ENCODE data around the gene GGA1. TPM values are rescaled to one million over a fixed set of nuclear protein-coding genes. Genes with fewer than 3 reads are reported as not detected.
A peak's percentile ranks its signal among the peaks of the same experiment; 100 is the strongest.

The GGA1 gene
- total and polyA plus RNA-seq, 10 of the 15 experiments (the other 5 are each of a cell fraction or from before 2014, with no cell fraction given) = 1.4 to 79.4 (median 44.4) TPM

- RAD21 ChIA-PET (ENCODE audit: unreplicated experiment) = interaction anchor here (1.5 to 5.4 kb wide), 4 partner anchors 18 to 49 kb away, joined by 3 to 61 read pairs (median 44); partner anchors contain the start of genes PDXP and SH3BP1
- H3K9ac ChIP-seq (ENCODE audit: control insufficient read depth, insufficient read depth, low read length) = peak overlapping the region; percentile 87
- peak overlapping the region; percentile 97 for H3K4me3 ChIP-seq
- H4K20me1 ChIP-seq (ENCODE audit: control insufficient read depth, insufficient read depth) = no peaks in the 10 kb centered on the region
- H3K79me2 ChIP-seq (ENCODE audit: control insufficient read depth, insufficient read depth, low read length) = peaks cover 33% of the 10 kb centered on the region
- H3K27ac ChIP-seq (ENCODE audit: control insufficient read depth, insufficient read depth) = peak overlapping the region; percentile 25
- TF ChIP-seq PRDM15 (CRISPR knock-in tag; IDR thresholded peaks at IDR 0.05) (no peak), POLR2AphosphoS5 (IDR thresholded peaks at IDR 0.05; ENCODE audit: low read length) (no peak), SIN3A (IDR thresholded peaks at IDR 0.05; ENCODE audit: low read depth, low read length) (no peak), BHLHE40 (IDR thresholded peaks at IDR 0.05; ENCODE audit: borderline replicate concordance in 1 of 2, low read depth in 2 of 2, low read length in 1 of 2) (peak in 1 of 2 experiments; percentile 45; a peak in 2 of 4 replicates), DPF2 (IDR thresholded peaks at IDR 0.05) (no peak), ZBED1 (IDR thresholded peaks at IDR 0.05; ENCODE audit: borderline replicate concordance) (no peak), BCLAF1 (IDR thresholded peaks at IDR 0.05) (no peak), NFYA (IDR thresholded peaks at IDR 0.05; ENCODE audit: borderline replicate concordance, low read depth, low read length) (no peak), ASH2L (IDR thresholded peaks at IDR 0.05; ENCODE audit: borderline replicate concordance, low read depth) (no peak), NR2F1 (conservative IDR thresholded peaks at IDR 0.05) (0 out of 2 replicates have a peak, but pooled peaks have one; percentile 13), JUND (IDR thresholded peaks at IDR 0.05; ENCODE audit: low read depth, low read length) (no peak), CHD4 (IDR thresholded peaks at IDR 0.05) (no peak), PML (IDR thresholded peaks at IDR 0.05; ENCODE audit: low read length) (no peak), SRF (IDR thresholded peaks at IDR 0.05; ENCODE audit: low read depth in 2 of 2, low read length in 2 of 2) (no peak), SPI1 (IDR thresholded peaks at IDR 0.05; ENCODE audit: borderline replicate concordance, insufficient read depth, low read depth, low read length) (peak; percentile 65; the same call in 1 of the 2 replicates), ZSCAN29 (IDR thresholded peaks at IDR 0.05) (no peak), KAT2A (conservative IDR thresholded peaks at IDR 0.05; ENCODE audit: control insufficient read depth, low read depth, low read length) (no peak), ZNF274 (IDR thresholded peaks at IDR 0.05; ENCODE audit: insufficient read depth, insufficient read length) (no peak), JUNB (IDR thresholded peaks at IDR 0.05) (no peak)
- SMC1A ChIA-PET (ENCODE audit: uncharacterized antibody, unreplicated experiment) = interaction anchor here (0.8 to 5.5 kb wide), 6 partner anchors 15 to 65 kb away, joined by 3 to 27 read pairs (median 11); partner anchors contain the start of genes LGALS1 and PDXP
- H3K36me3 ChIP-seq (ENCODE audit: control insufficient read depth in 2 of 2, insufficient read depth in 2 of 2, low read length in 1 of 2) = peaks cover 0 to 6% of the 10 kb centered on the region in 2 experiments; a peak in 2 of 4 replicates
- H3K27me3 ChIP-seq (replicated peaks in 1 of 2; ENCODE audit: control insufficient read depth in 2 of 2, insufficient read depth in 2 of 2, low read length in 1 of 2) = no peaks in the 10 kb centered on the region
- CTCF ChIA-PET = interaction anchor here (1.1 to 11.8 kb wide), 7 partner anchors 9 to 70 kb away, joined by 3 to 178 read pairs (median 125); partner anchors contain the start of genes LGALS1, NOL12, PDXP and SH3BP1
- peaks cover 14% of the 10 kb centered on the region for H3K4me1 ChIP-seq (ENCODE audit: control insufficient read depth, insufficient read depth, low read length)
- POLR2A ChIA-PET = interaction anchor here (0.6 to 4.7 kb wide), 6 partner anchors 15 to 233 kb away, joined by 3 to 67 read pairs (median 29); partner anchors contain the start of genes ANKRD54, LGALS1 and SH3BP1
- no peaks in the 10 kb centered on the region for H3K9me3 ChIP-seq (replicated peaks; ENCODE audit: control insufficient read depth, insufficient read depth, low read length)
- WGBS (ENCODE audit: insufficient coverage, insufficient replicate concordance, low lambda C conversion rate, missing lambda C conversion rate) = 89% methylated on average over 14 of the region's 15 CpGs
- FAIRE-seq = no peak
- intact Hi-C loops (cut with micrococcal nuclease; ENCODE audit: unreplicated experiment) = no loop called here
- DNase-seq (ENCODE audit: low read depth, low spot score) = no peak
- ATAC-seq = no peak
- H2AFZ ChIP-seq (ENCODE audit: control insufficient read depth, low read depth, low read length) = no peak overlapping the region
- no TSS peak for BruUV-seq (replicated peaks)
- peak overlapping the region; percentile 67 for H3K4me2 ChIP-seq (ENCODE audit: control insufficient read depth, insufficient read depth)
- in situ Hi-C loops (cut with MboI) = no loop called here
These were observed 2.0 kb downstream of the GGA1 start for GRCh38 chr22:37610480-37611129.

All from GM12878 (cell line).